HG03159 (cell line): ENCODE data around the gene ARFGAP1.

Experiments
- ATAC-seq: cut with Tn5 transposase; IDR thresholded peaks from one replicate; pipeline ENCODE4 v1.9.1; 2021; ENCODE audit warnings: mild to moderate bottlenecking, moderate library complexity; ENCODE audit not compliant: unreplicated experiment

ARFGAP1 gene

DNA sequence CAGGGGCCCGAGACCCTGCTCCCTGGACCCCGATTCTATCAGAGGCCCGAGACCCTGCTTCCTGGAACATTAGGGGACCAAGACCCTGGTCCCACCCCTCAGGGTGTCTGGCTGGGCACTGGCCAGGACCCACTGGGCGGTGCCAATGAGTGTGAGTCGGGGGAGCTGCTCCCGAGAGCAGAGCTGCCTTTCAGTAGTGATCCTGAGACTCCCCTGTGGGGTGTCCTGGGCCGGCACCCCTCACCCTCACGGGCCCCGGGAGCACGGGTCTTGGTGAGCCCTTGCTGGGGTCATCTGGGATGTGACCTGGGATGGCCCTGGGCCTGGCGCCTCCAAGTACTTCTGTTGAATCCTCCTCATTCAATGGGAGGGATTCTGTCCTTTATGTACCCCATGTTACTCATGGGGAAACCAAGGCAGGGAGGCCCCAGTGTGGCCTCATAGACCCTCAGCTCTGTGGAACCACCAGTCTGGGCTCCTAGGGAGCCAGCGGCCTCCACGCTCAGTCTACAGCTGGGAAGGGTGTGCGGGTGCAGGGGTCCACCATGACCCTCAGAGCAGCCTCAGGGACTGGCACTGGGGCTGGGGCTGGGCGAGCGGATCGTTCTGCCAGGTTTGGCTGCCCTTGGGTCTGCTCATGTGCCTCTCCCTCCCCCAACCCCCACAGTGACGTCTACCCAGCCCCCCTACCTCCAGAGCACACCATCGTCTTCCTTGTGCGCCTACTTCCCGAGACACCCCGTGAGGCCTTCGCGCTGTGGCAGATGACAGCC is 46.0 kb downstream of the ARFGAP1 start:
- no peak for ATAC-seq

DNA sequence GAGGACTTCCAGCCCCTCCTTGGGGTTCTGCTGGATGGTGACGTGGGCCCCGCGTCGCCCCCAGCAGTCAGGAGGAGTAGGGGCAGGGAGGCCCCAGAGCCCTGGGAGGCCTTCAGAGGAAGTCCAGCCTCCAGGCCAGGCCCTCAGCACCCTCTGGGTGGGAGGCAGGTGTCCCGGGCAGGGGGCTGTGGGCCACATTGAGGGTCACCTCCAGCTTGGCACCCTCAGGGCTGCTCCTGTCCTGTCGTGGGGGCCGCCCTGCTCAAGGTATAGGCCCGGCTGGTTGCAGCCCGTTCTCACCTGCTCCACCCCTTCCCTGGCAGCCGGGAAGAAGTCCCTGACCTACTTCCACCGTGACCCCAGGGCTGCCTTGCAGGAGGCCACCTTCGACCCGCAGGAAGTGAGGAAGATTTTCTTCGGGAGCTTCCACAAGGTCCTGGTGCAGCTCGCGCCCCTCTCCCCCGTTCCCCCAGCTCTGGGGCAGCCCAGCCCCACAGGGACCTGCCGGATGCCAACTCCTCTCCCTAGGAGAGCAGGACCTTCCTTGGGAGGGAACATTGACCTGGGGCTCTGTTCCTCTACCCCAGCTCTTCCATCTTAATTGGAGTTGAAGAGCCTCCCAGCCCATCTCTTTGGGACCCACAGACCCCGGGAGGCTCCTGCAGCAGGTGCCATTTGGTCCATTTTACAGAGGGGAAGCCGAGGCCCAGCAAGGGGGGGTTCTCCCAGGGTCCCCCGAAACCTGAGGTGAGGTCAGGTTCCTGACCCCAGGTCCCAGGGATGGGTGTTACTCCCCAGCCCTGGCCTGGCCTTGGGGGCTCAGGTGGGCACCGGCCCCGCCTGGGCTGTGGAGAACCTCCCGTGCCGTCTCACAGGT is 46.8 kb downstream of the ARFGAP1 start:
- no peak for ATAC-seq

DNA sequence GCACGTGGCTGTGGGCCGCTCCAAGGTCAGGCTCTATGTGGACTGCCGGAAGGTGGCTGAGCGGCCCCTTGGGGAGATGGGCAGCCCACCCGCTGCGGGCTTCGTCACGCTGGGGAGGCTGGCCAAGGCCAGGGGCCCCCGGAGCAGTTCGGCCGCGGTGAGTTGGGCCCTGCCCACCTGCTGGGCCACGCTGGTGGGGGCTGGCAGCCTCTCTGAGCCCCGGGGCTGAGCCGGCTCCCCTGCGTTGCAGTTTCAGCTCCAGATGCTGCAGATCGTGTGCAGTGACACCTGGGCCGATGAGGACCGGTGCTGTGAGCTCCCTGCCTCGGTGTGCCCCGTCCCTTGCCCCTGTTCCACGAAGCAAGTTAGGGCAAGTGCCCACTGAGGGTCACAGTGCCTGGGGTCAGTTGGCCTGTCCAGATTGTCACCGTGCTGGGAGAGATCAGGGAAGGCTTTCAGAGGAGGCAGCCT is 47.5 kb downstream of the ARFGAP1 start:
- ATAC-seq = no peak

DNA sequence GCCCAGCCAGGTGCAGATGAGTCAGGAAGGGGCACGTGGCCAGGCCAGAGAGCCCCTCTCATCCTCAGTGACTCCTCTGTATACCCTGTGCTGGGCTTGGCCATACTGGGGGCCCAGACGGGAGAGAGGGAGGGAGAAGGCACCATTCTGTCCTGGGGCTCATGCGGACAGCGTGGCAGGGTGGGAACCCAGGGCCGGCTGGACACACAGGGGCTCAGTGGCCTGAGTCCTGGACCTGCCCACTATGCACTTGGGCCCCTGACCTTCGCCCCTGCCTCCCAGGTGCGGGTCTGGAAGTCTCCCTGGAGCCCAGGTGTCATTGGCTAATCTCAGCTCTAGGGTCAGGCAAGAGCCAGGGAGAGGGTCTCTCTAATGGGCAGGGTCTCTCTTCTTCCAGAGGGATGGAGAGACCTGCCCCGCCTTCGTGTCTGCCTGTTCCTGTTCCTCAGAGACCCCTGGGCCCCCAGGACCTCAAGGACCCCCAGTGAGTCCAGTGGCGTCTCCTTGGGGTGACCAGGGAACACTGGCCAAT is 48.1 kb downstream of the ARFGAP1 start:
- ATAC-seq = no peak

DNA sequence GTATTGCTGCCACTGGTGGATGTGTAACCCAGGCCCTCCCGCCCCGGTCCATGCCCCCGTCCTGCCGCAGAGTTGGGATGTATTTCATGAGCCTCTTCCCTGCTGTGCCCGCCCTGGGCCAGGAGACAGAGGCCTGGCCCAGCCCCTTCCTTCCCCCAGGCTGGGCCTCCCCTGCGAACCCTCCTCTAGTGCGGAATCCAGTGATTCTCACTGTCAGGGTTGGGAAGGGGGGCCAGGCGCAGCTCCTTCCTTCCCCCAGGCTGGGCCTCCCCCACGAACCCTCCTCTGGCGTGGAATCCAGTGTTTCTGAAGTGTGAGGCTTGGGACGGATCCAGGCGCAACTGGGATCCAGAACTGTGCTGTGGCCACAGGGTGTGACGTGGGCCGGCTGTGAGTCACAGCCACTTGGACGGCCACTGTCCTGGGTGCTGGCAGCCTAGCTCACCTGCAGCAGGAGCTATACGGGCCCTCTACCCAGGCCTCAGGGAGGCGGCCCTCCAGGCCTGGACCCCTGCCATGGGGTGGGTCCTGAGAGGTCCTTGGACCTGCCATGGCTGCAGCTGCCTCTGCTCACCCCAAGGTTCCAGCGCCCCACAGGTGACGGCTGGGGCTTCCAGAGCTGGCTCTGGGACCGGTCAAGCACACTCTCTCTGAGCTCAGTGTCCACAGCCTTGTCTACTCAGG is 48.7 kb downstream of the ARFGAP1 start:
- ATAC-seq = no peak

DNA sequence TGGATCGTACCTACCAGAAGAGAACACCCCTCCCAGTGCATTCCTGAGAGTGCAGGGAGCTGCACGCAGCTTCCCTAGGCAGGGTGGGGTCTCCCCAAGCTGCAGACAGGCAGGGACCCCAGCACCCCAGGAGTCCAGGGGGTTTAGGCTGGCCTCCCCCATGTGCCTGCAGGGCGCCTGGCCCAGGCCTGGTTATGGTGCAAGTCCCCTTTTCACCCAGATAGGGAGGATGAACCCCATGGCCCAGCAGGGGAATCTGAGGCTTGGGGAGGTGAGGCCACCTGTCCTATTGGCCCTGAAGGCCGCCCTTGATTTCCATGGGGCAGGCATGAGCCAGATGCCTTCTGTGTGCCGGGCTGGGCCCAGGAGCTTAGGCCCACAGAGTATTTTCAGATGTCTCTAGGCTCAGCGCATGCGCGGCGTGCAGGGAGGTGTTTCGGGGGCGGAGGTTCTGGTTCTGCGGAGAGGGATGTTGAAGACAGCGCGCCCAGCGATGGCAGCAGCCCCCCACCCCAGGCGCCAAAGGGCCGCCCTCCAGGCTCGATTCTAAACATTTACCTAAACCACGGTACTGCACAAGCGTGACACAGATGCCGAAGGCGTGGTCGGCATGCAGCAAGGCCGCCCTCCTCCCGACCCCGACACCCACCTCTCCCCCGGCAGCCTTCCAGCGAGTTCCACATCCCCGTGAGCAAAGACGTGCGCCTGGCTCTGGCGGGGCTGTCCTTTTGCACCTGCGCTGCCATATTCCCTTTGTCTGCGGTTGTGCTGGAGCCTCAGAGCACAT is 49.7 kb downstream of the ARFGAP1 start:
- no peak for ATAC-seq

DNA sequence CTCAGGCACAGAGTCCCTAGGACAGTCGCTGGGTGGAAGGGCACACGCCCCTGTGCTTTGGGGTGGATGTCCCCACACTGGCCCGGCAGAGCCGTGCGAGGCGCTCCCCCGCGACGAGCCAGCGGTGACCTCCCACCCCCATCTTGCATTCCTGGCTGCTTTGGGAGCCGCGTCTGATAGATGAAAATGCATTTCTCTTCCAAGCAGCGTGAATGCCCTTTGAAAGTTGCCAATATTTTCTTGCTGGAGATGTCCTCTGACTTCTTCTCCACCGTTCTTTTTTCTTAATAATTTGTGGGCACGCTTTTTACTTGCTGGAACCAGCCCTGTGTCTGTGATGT is 50.3 kb downstream of the ARFGAP1 start:
- no peak for ATAC-seq

DNA sequence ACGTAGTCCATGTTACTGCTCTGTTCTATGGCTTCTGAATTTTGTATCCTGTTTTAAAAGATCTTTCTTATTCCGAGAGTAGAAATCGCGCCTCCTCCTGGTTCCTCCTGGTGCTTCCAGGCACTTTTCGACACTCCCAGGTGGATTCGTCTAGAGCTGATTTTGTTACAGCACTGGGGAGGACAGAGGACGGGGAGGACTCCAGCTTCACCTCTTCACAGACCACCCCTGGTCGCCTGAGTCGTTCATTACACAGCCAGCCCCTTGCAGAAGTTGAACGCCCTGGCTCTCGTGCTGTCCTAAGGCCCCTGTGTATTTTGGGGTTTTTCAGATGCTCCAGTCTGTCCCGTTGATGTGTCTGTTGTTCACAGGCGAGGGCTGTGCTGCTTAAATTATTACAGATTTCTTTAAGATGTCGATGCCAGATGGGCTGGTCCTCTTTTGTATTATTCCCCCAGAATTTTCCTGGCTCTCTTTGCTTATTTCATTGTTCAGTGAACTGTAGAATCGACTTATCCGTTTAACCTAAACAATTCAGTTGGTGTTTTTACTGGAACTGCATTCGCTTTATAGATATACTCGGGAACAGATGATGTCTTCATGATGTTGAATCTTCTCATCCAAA is 50.9 kb downstream of the ARFGAP1 start:
- no peak for ATAC-seq

DNA sequence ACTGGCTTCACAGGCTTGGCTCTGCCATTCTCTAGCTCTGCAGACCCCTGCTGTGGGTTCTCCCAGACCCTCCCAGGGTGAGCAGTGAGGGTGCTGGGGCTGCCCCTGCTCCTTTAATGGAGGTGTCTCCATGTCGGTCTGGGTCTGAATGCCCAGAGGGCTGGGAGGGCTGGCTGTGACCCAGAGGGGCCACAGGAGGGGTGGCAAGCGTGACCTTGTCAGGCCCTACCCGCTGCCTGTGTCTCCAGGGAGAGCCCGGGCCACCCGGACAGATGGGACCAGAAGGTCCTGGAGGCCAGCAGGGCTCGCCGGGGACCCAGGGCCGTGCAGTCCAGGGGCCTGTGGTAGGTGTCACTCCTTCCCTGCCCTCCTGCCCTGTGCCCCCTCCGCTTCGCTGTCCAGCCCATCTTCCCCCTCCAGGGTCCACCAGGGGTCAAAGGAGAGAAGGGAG is 52.4 kb downstream of the ARFGAP1 start:
- no peak for ATAC-seq

DNA sequence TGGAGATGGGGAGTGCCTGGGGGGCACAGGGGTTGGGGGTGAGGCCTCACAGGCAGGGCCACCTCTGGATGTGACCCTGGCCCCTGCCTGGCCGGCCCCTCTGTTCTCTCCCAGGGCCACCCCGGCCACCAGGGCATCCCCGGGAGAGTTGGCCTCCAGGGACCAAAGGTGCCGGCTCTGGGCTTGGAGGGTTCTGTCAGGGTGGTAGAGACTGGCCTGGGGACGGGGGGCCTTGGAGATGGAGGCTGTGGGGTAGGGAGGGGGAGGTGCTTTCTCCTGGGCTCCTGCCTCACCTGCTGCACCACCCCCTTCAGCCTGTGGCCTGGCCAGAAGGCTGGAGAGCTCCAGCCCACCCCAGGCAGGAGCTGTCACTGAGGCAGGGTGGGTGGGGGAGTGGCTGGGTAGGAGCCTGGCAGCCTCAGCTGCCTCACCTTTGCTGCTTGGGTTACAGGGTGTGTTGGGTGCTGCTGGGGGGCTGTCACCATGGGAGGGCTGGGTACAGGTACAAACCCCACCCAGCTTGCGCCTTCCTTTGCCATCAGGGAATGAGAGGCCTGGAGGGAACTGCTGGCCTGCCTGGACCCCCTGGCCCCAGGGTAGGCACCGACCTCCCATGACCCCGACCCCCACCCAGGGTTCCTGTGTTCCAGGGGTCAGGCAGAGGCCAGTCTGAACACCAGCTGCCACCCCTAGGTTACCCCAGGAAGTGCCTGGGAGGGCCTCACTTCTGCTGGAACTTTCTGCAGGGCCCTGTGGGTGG is 53.1 kb downstream of the ARFGAP1 start:
- ATAC-seq = no peak

DNA sequence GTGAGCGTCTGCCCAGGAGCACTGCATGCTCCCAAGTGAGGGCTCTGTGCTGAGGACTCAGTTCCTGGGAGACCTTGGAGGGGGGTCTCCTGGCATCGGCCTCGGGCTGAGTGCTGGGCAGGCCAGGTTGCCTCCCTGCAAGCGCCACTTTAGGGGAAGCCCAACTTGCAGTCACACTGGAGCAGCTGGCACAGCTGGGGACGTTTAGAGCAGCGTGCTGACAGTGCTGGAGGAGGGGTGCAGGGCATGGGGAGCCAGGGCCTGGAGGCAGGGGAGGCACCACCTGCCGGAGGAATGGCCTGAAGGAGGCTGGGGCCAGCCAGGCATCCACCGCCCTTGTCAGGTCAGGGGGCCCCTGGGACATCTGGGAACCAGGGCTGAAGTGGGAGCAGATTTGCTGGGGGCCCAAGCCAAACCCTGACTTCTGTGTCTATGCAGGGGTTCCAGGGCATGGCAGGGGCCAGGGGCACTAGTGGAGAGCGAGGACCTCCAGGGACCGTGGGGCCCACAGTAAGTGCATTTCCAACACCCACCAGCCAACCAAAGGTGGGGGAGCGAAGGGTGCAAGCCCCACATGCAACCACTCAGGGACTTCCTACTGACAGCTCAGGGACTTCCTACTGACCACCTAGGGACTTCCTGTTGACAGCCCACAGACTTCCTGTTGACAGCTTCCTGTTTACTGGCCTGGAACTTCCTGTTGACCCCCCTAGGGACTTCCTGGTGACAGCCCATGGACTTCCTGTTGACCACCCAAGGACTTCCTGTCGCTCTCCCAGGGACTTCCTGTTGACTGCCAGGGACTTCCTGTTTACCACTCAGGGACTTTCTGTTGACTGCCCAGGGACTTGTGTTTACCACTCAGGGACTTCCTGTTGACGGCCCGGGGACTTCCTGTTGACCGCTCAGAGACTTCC is 54.0 kb downstream of the ARFGAP1 start:
- ATAC-seq = no peak

DNA sequence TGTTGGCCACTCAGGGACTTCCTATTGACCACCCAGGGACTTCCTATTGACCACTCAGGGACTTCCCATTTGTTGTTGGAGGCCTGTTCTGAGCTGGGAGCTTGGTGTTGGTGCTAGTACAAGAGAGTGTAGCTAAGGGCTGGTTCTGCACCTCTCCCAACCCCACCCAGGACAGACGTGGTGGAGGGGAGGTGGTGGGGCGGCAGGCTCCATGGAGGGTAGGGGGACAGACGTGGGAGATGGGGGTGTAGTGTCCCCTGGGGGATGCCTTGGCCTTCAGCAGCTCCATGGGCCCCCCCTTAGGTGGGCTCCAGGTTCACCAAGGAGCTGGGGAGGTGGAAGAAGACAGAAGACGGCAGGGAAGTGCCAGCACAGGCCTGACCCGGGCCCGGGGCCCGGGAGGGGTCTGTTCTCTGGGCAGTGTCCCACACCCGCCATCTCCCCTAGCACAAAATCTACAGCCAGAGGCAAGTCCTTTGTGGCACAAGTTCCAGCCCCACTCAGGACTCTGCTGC is 54.7 kb downstream of the ARFGAP1 start:
- ATAC-seq = no peak

DNA sequence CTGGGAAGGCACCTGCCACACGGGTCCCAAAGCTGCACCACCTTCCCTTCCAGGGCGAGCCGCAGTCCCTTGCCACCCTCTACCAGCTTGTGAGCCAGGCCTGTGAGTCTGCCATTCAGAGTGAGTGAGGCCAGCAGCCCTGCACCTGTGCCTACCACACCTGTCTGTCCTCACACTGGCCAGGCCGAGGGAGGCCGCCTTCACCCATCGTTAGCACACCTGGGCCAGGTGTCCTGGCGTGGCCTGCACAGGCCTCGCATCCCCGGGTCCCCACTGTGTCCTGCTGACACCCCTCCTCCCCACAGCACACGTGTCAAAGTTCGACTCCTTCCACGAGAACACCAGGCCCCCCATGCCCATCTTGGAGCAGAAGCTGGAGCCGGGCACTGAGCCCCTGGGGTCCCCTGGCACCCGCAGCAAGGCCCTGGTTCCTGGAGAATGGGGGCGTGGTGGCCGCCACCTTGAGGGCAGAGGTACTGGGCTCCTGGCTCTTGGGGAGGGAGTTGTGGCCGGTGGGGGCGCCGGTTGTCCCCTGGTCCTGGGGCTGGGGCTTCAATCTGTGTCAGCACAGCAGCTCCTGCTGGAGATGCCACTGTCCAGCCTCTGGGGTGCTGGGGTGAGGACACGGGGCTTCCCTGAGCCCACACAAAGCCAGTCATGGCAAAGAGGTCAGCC is 55.5 kb downstream of the ARFGAP1 start:
- ATAC-seq = no peak

DNA sequence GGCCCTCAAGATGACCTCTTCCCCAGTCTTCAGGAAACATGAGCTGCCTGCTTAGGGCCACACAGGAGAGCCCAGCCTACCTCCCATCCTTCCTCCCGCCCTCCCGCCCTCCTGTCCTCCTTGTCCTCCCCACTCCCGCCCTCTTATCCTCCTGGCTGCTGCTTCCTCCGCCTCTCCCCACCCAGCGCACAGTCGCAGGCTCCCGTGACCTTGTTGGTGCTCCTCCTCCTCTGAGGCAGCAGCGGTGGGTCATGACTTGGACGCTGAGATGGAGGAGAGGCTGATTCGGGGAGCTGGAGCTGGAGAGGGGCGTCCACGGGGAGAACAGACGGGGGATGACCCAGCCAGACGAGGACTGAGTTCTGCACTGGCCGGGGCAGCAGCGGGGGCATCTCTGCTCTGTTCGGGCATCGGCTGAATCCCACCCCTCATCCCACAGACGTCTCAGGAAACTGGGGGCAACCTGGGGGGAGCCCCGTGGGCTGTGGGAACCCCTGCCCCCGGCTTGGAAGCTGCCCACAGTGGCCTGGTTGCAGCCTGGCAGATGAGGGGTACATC is 56.2 kb downstream of the ARFGAP1 start:
- no peak for ATAC-seq

DNA sequence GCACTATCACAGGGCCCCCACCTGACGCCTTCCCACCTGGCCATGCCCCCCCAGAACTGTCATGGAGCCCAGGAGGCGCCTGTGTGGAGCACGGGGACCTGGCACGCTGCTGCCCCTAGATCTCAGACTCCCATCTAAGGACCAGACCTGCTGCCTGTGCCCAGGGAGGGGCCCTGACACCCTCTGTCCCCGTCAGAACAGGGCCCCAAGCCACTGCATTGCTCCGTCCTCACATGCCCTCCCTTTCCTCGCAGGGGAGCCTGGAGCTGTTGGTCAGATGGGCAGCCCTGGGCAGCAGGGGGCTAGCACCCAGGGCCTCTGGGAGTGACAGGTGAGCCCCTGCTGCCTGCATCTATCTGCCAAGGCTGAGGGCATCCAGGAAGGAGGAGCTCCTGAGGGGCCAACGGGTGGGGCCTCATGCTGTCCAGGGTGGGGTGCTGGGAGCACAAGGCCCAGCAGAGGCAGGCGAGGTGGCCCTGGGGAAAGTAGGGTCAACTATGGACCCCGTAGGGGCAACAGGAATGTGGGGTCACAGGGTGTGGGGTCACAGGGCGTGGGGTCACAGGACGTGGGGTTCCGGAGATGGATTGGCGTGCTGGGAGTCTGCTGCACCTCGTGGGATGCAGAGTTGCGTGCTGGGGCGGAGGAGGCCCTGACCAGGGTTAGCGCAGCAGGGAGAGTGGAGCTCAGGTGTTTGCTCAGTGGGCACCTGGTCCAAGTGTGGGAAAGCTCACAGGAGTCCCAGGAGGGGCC is 56.9 kb downstream of the ARFGAP1 start:
- ATAC-seq = no peak

DNA sequence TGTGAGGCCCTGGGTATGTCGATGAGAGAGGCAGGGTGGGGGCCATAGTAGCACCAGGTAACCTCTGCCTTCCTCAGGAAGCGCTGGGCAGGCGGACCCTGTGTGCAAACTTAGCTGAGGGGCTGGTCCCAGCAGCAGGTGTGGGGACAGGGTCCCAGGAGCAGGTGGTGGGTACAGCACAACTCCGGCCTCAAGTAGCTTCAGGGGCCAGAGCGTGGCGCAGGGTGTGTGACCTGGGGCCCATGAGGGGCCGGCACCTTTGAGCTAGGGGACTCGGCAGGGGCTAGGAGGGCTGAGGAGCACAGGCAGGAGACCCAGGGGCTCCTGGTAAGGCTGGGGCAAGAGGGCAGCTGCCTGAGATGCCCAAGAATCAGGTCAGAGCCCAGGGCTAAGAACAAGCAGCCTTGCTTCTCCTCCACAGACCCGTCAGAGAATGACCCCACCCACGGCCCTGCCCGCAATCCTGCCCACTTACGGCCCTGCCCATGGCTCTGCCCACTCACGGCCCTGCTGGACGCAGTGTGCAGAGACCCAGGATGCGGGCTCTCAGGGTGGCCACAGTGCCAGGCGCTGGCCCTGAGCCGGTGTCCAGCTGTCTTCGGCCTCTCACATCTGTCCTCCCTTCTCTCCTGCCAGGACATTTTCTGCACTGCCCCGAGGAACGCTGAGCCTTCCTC is 57.6 kb downstream of the ARFGAP1 start:
- no peak for ATAC-seq
